DOHH2 (cell line): Measurements from ENCODE around the gene MIER3.

ENCODE experiments used
- H3F3A ChIP-seq: fragments of 200-600 bp; sonication (generic), shearing (Covaris generic); 2 replicates; pipeline ENCODE4 v1.6.0; 2016; ENCODE audit warnings: antibody characterized with exemption, mild to moderate bottlenecking; ENCODE audit not compliant: control insufficient read depth, insufficient read depth
- H3K27ac ChIP-seq: fragments of 200-600 bp; sonication (generic); 2 replicates; pipeline ENCODE4 v1.5.1; 2014; ENCODE audit warnings: low read depth, mild to moderate bottlenecking, low read length, moderate library complexity
- H3K27me3 ChIP-seq: fragments of 200-600 bp; sonication (generic); 2 replicates; pipeline ENCODE4 v1.6.1; 2014; ENCODE audit warnings: mild to moderate bottlenecking, low read length, mixed read lengths; ENCODE audit not compliant: control insufficient read depth
- H3K36me3 ChIP-seq: fragments of 200-600 bp; sonication (generic); 2 replicates; pipeline ENCODE4 v1.6.1; 2014; ENCODE audit warnings: mild to moderate bottlenecking, low read length, moderate library complexity, mixed read lengths; ENCODE audit not compliant: control insufficient read depth
- H3K4me1 ChIP-seq: fragments of 200-600 bp; sonication (generic); 2 replicates; pipeline ENCODE4 v1.6.1; 2014; ENCODE audit warnings: mild to moderate bottlenecking, low read length, mixed read lengths; ENCODE audit not compliant: control insufficient read depth
- H3K4me2 ChIP-seq: fragments of 200-600 bp; sonication (generic); 2 replicates; pipeline ENCODE4 v1.6.0; 2014; ENCODE audit warnings: mild to moderate bottlenecking, low read length, moderate library complexity
- H3K4me3 ChIP-seq: fragments of 200-600 bp; sonication (generic); 2 replicates; pipeline ENCODE4 v1.5.1; 2014; ENCODE audit warnings: mild to moderate bottlenecking, low read length, mixed read lengths
- H3K79me2 ChIP-seq: fragments of 200-600 bp; sonication (generic); 2 replicates; pipeline ENCODE4 v1.6.1; 2014; ENCODE audit warnings: mild to moderate bottlenecking, low read length, mixed read lengths; ENCODE audit not compliant: control insufficient read depth
- H3K9me2 ChIP-seq: fragments of 200-600 bp; sonication (generic); replicated peaks from 2 replicates; pipeline ENCODE4 v1.6.1; 2014; ENCODE audit warnings: mild to moderate bottlenecking, low read length, mixed read lengths; ENCODE audit not compliant: control insufficient read depth
- H3K9me3 ChIP-seq: fragments of 200-600 bp; sonication (generic); 2 replicates; pipeline ENCODE4 v1.6.1; 2014; ENCODE audit warnings: antibody characterized with exemption, low read length, mixed read lengths; ENCODE audit not compliant: control insufficient read depth, insufficient read depth
- H4K20me1 ChIP-seq: fragments of 200-600 bp; sonication (generic); 2 replicates; pipeline ENCODE4 v1.6.0; 2014; ENCODE audit warnings: low read depth, mild to moderate bottlenecking, antibody characterized with exemption, low read length, moderate library complexity; ENCODE audit not compliant: control insufficient read depth, insufficient read depth
- CTCF ChIP-seq: fragments of 200-600 bp; sonication (generic); IDR thresholded peaks from one replicate; pipeline ENCODE4 v1.5.1; 2014; ENCODE audit warnings: antibody characterized with exemption, mild to moderate bottlenecking, low read depth, low read length; ENCODE audit not compliant: poor library complexity, severe bottlenecking
- EZH2phosphoT487 ChIP-seq: fragments of 200-600 bp; sonication (generic); IDR thresholded peaks from 2 replicates; pipeline ENCODE4 v1.6.1; 2017; ENCODE audit warnings: borderline replicate concordance, mild to moderate bottlenecking, antibody characterized with exemption, low read length, moderate library complexity, mixed read lengths

MIER3 gene

DNA sequence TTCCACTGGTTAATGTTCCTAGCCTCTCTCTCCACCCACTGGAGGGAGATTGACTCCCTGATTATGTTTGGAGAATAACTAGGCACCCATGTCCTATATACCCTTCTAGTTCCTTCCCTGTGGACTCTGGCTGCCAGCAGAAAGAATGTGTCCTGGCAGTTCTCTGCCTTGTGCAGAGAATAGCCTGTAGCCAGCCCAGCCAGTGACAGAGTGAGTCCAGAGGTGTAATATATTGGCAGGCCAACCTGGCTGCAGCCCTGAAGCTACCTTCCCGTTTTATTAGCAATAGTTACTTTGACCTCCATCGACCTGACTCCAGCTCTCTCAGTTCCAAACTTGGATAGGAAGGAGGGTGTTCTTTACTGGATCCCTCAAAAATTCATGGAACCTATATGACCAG, 34.4 kb downstream of the MIER3 start:
- H3K4me1 ChIP-seq, result no peaks in the 10 kb centered on the region
- H3K36me3 ChIP-seq, result peaks cover 25% of the 10 kb centered on the region
- no peaks in the 10 kb centered on the region for H3K27me3 ChIP-seq
- no peaks in the 10 kb centered on the region for H3K9me2 ChIP-seq
- H4K20me1 ChIP-seq, result no peaks in the 10 kb centered on the region
- no peak overlapping the region for H3K4me3 ChIP-seq
- no peak for TF ChIP-seq EZH2phosphoT487
- TF ChIP-seq CTCF, result no peak
- H3K4me2 ChIP-seq, result no peak overlapping the region
- no peak overlapping the region for H3K27ac ChIP-seq
- peaks cover 6% of the 10 kb centered on the region; the same call in 1 of the 2 replicates for H3F3A ChIP-seq
- no peaks in the 10 kb centered on the region for H3K9me3 ChIP-seq
- H3K79me2 ChIP-seq, result no peaks in the 10 kb centered on the region

GRCh38 chr5:56914678-56915077, 37.2 kb downstream of the MIER3 start:
- Histone ChIP-seq H3F3A (peaks cover 6% of the 10 kb centered on the region; the same call in 1 of the 2 replicates), H3K4me3 (no peak overlapping the region), H3K27me3 (no peaks in the 10 kb centered on the region), H3K4me2 (no peak overlapping the region), H3K9me2 (no peaks in the 10 kb centered on the region), H3K9me3 (no peaks in the 10 kb centered on the region), H3K27ac (no peak overlapping the region), H3K36me3 (peaks cover 3% of the 10 kb centered on the region; the same call in 1 of the 2 replicates), H4K20me1 (no peaks in the 10 kb centered on the region), H3K79me2 (peaks cover 11% of the 10 kb centered on the region), H3K4me1 (peaks cover 12% of the 10 kb centered on the region)
- no peak for TF ChIP-seq EZH2phosphoT487
- no peak for TF ChIP-seq CTCF

- H3K9me3 ChIP-seq, result no peaks in the 10 kb centered on the region
- no peak overlapping the region for H3K4me2 ChIP-seq
- TF ChIP-seq EZH2phosphoT487, result no peak
These were observed 38.2 kb downstream of the MIER3 start for GRCh38 chr5:56913766-56914165.

GRCh38 chr5:56910210-56910965, 41.5 kb downstream of the MIER3 start:
- Histone ChIP-seq H4K20me1 (no peaks in the 10 kb centered on the region), H3K4me3 (peak overlapping the region; percentile 89), H3K27me3 (no peaks in the 10 kb centered on the region; the same call in 1 of the 2 replicates), H3K79me2 (peaks cover 11% of the 10 kb centered on the region), H3K9me2 (no peaks in the 10 kb centered on the region), H3K27ac (peak overlapping the region; percentile 74), H3K36me3 (no peaks in the 10 kb centered on the region; the same call in 1 of the 2 replicates), H3F3A (peaks cover 10% of the 10 kb centered on the region), H3K4me1 (peaks cover 28% of the 10 kb centered on the region), H3K9me3 (no peaks in the 10 kb centered on the region), H3K4me2 (peak overlapping the region; percentile 75)
- no peak for TF ChIP-seq CTCF
- TF ChIP-seq EZH2phosphoT487, result no peak

More at GRCh38 chr5:56913766-56914165, 38.2 kb downstream of the MIER3 start:
- Histone ChIP-seq H3K27ac (no peak overlapping the region), H4K20me1 (no peaks in the 10 kb centered on the region), H3F3A (peaks cover 6% of the 10 kb centered on the region; the same call in 1 of the 2 replicates), H3K4me1 (peaks cover 17% of the 10 kb centered on the region), H3K9me2 (no peaks in the 10 kb centered on the region), H3K27me3 (no peaks in the 10 kb centered on the region), H3K79me2 (peaks cover 11% of the 10 kb centered on the region), H3K36me3 (no peaks in the 10 kb centered on the region; the same call in 1 of the 2 replicates), H3K4me3 (no peak overlapping the region)
